Astrocyte (in vitro differentiated cells and primary cell): ENCODE measurements around the gene GGCX. TPM values are rescaled to one million over a fixed set of nuclear protein-coding genes. Genes with fewer than 3 reads are reported as not detected.
A peak's percentile ranks its signal among the peaks of the same experiment; 100 is the strongest.

ENCODE experiments used
- DNase-seq: peaks from one replicate; pipeline ENCODE4 v3.0.0-alpha.2; 2010; ENCODE audit warnings: low read depth
- FAIRE-seq: peaks from 2 replicates; lab custom pipeline; 2011; peaks lifted over from hg19 to GRCh38; lab: Jason Lieb, UNC
- H2AFZ ChIP-seq: 2 replicates; pipeline ENCODE4 v1.6.0; 2012; ENCODE audit warnings: low read depth, low read length, inconsistent platforms
- H3K27ac ChIP-seq: 2 replicates; pipeline ENCODE4 v1.5.1; 2011; ENCODE audit warnings: low read depth, low read length, inconsistent platforms
- H3K27me3 ChIP-seq: 2 replicates; pipeline ENCODE4 v1.6.0; 2011; ENCODE audit warnings: low read length, inconsistent platforms; ENCODE audit not compliant: insufficient read depth
- H3K36me3 ChIP-seq: 2 replicates; pipeline ENCODE4 v1.5.1; 2011; ENCODE audit warnings: low read length, inconsistent platforms; ENCODE audit not compliant: insufficient read depth
- H3K4me1 ChIP-seq: 2 replicates; pipeline ENCODE4 v1.5.1; 2011; ENCODE audit warnings: low read length, inconsistent platforms; ENCODE audit not compliant: insufficient read depth
- H3K4me2 ChIP-seq: 2 replicates; pipeline ENCODE4 v1.6.0; 2012; ENCODE audit warnings: low read length, inconsistent platforms
- H3K4me3 ChIP-seq: 2 replicates; pipeline ENCODE4 v1.5.1; 2011; ENCODE audit warnings: low read depth, mild to moderate bottlenecking, low read length, inconsistent platforms; ENCODE audit not compliant: insufficient read depth
- H3K79me2 ChIP-seq: 2 replicates; pipeline ENCODE4 v1.6.0; 2012; ENCODE audit warnings: mild to moderate bottlenecking, low read length, inconsistent platforms; ENCODE audit not compliant: insufficient read depth
- H3K9ac ChIP-seq: 2 replicates; pipeline ENCODE4 v1.6.0; 2012; ENCODE audit warnings: mild to moderate bottlenecking, low read length, inconsistent platforms
- H3K9me3 ChIP-seq: 2 replicates; pipeline ENCODE4 v1.5.1; 2012; ENCODE audit warnings: low read depth, mild to moderate bottlenecking, low read length, inconsistent platforms; ENCODE audit not compliant: insufficient read depth
- H4K20me1 ChIP-seq: 2 replicates; pipeline ENCODE4 v1.6.0; 2012; ENCODE audit warnings: low read length, inconsistent platforms; ENCODE audit not compliant: insufficient read depth
- H3K27ac Mint-ChIP-seq: one replicate; pipeline ENCODE4 v1.8.0; 2021; ENCODE audit warnings: mild to moderate bottlenecking, mixed read lengths; ENCODE audit not compliant: unreplicated experiment
- H3K27me3 Mint-ChIP-seq: one replicate; pipeline ENCODE4 v1.8.0; 2021; ENCODE audit warnings: low read depth, mixed read lengths; ENCODE audit not compliant: unreplicated experiment
- H3K36me3 Mint-ChIP-seq: one replicate; pipeline ENCODE4 v1.8.0; 2021; ENCODE audit warnings: low read depth, mixed read lengths; ENCODE audit not compliant: unreplicated experiment
- H3K4me1 Mint-ChIP-seq: one replicate; pipeline ENCODE4 v1.8.0; 2021; ENCODE audit warnings: low read depth, mixed read lengths; ENCODE audit not compliant: unreplicated experiment
- H3K4me3 Mint-ChIP-seq: one replicate; pipeline ENCODE4 v1.8.0; 2021; ENCODE audit warnings: mild to moderate bottlenecking, moderate library complexity, mixed read lengths; ENCODE audit not compliant: unreplicated experiment
- H3K9me3 Mint-ChIP-seq: one replicate; pipeline ENCODE4 v1.8.0; 2021; ENCODE audit warnings: mild to moderate bottlenecking, mixed read lengths; ENCODE audit not compliant: unreplicated experiment
- CTCF ChIP-seq: IDR thresholded peaks from 2 replicates; pipeline ENCODE4 v1.5.1; 2011; ENCODE audit warnings: low read depth, mild to moderate bottlenecking, inconsistent platforms, low read length, moderate library complexity; ENCODE audit not compliant: insufficient read depth
- EZH2 ChIP-seq: IDR thresholded peaks from 2 replicates; pipeline ENCODE4 v1.6.1; 2012; ENCODE audit warnings: mild to moderate bottlenecking, low read length, inconsistent platforms; ENCODE audit not compliant: insufficient read depth
- total RNA-seq: library from RNA; stranded (reverse); gene quantifications from 2 replicates; pipeline ENCODE4 v1.2.1, GENCODE V29; 2021

Gene GGCX
- total RNA-seq, 1 donor from 2014 or later = 79.0 TPM

- Mint-ChIP-seq H3K9me3 (peaks cover 3% of the 10 kb centered on the region), H3K36me3 (peaks cover 2% of the 10 kb centered on the region), H3K27me3 (no peaks in the 10 kb centered on the region), H3K4me3 (no peak overlapping the region), H3K4me1 (peaks cover 55% of the 10 kb centered on the region), H3K27ac (peak overlapping the region; percentile 37)
- H3K4me2 ChIP-seq = no peak overlapping the region
- H3K27ac ChIP-seq = no peak overlapping the region
- no peak overlapping the region for H3K9ac ChIP-seq
- no peaks in the 10 kb centered on the region for H3K9me3 ChIP-seq
- DNase-seq = no peak
- no peaks in the 10 kb centered on the region for H4K20me1 ChIP-seq
- no peak overlapping the region for H3K4me3 ChIP-seq
- no peaks in the 10 kb centered on the region for H3K27me3 ChIP-seq
- TF ChIP-seq EZH2 (no peak), CTCF (no peak)
- FAIRE-seq = no peak
- no peak overlapping the region for H2AFZ ChIP-seq
- H3K36me3 ChIP-seq = no peaks in the 10 kb centered on the region
- peaks cover 6% of the 10 kb centered on the region for H3K79me2 ChIP-seq
- H3K4me1 ChIP-seq = peaks cover 38% of the 10 kb centered on the region
These were observed 27.4 kb upstream of the GGCX start for GRCh38 chr2:85588645-85589044.

GRCh38 chr2:85588236-85588635 lies 26.9 kb upstream of the GGCX start:
- H3K4me1 ChIP-seq = peaks cover 38% of the 10 kb centered on the region

More at GRCh38 chr2:85588236-85588635, 26.9 kb upstream of the GGCX start:
- Histone ChIP-seq H3K27me3 (no peaks in the 10 kb centered on the region), H3K36me3 (no peaks in the 10 kb centered on the region), H4K20me1 (no peaks in the 10 kb centered on the region), H2AFZ (no peak overlapping the region), H3K27ac (no peak overlapping the region), H3K4me3 (no peak overlapping the region), H3K4me2 (no peak overlapping the region), H3K9ac (no peak overlapping the region), H3K9me3 (no peaks in the 10 kb centered on the region), H3K79me2 (peaks cover 6% of the 10 kb centered on the region)
- H3K27ac Mint-ChIP-seq = peak overlapping the region; percentile 37
- H3K36me3 Mint-ChIP-seq = peaks cover 3% of the 10 kb centered on the region
- H3K9me3 Mint-ChIP-seq = peaks cover 3% of the 10 kb centered on the region
- peaks cover 53% of the 10 kb centered on the region for H3K4me1 Mint-ChIP-seq
- H3K27me3 Mint-ChIP-seq = peaks cover 2% of the 10 kb centered on the region
- DNase-seq (no peak), FAIRE-seq (no peak)
- H3K4me3 Mint-ChIP-seq = no peak overlapping the region
- TF ChIP-seq CTCF = no peak
- no peak for TF ChIP-seq EZH2
